AG09309 (cell line): ENCODE data around the gene MED26.

Source experiments
- DNase-seq: peaks from one replicate; pipeline ENCODE4 v3.0.0-alpha.2; 2010; ENCODE audit warnings: low read depth
- H3K4me3 ChIP-seq: 2 replicates; pipeline ENCODE4 v1.5.1; 2011; ENCODE audit warnings: mild to moderate bottlenecking, low read depth, low read length, moderate library complexity; ENCODE audit not compliant: control insufficient read depth
- TF ChIP-seq, protein P1 (sequence below): IDR thresholded peaks from 2 replicates; pipeline ENCODE4 v1.5.1; 2011; ENCODE audit warnings: mild to moderate bottlenecking, low read depth, low read length, inconsistent platforms; ENCODE audit not compliant: insufficient read depth, control insufficient read depth; ENCODE audit errors: missing control alignments

MED26 gene

DNA sequence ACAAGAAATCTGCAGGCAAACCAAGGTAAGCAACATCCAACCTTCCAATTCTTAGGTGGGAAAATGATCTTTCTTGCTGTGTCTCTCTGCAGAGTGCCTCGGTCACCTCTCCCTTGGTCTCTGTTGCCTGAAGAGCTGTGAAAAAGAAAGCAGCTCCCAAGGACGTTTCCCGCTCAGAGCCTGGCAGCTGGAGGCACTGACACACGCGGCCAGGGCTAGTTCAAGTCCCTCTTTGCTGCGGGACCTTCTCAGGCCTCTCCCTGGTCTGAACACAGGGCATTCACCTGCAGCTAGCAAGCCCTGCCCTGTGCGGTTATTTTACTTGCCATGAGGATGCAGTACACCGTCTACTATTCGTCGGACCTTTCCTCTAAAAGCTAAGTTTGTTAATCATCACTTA is 3.8 kb downstream of the MED26 start:
- no peak overlapping the region for H3K4me3 ChIP-seq
- TF ChIP-seq, protein P1, sequence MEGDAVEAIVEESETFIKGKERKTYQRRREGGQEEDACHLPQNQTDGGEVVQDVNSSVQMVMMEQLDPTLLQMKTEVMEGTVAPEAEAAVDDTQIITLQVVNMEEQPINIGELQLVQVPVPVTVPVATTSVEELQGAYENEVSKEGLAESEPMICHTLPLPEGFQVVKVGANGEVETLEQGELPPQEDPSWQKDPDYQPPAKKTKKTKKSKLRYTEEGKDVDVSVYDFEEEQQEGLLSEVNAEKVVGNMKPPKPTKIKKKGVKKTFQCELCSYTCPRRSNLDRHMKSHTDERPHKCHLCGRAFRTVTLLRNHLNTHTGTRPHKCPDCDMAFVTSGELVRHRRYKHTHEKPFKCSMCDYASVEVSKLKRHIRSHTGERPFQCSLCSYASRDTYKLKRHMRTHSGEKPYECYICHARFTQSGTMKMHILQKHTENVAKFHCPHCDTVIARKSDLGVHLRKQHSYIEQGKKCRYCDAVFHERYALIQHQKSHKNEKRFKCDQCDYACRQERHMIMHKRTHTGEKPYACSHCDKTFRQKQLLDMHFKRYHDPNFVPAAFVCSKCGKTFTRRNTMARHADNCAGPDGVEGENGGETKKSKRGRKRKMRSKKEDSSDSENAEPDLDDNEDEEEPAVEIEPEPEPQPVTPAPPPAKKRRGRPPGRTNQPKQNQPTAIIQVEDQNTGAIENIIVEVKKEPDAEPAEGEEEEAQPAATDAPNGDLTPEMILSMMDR: no peak
- no peak for DNase-seq

DNA sequence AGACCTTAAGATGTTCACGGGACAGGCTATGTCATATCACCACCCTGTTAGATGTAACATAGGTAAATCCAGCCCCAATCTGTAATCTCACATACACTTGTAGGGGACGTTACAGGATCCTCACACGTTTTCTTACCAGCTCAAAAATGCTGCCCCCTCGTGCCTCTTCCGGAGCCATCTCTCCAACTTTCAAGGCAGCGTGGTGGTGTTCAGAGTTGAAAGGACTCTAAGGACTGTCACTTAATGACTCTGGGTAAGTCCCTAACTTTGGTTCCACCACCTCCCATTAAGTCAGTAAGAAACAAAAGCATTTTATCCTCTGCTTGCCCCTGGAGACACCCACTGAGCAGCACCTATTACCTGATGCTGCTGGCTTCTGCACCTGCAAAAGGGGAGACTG is 4.4 kb downstream of the MED26 start:
- TF ChIP-seq, protein P1: no peak
- H3K4me3 ChIP-seq: no peak overlapping the region
- DNase-seq: no peak

DNA sequence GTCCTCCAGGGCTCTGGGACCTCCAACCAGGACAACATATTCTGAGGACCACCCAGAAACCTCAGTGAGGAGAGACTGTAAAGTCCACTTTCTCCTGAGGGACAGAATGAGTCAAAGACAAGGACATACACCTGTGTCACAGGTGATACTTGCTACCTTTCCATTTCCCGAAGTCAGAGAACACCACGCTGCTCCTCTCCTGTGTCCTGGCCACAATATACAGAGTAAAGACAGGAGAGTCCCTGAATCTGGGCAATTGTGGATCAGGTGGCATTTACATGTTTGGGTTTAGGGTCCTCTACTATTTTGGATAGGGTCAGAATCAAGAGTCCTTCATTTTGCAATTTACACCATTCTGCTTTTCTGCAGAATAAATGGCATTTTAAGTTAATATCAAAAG is 4.9 kb downstream of the MED26 start:
- TF ChIP-seq, protein P1: no peak
- H3K4me3 ChIP-seq: no peak overlapping the region
- no peak for DNase-seq

DNA sequence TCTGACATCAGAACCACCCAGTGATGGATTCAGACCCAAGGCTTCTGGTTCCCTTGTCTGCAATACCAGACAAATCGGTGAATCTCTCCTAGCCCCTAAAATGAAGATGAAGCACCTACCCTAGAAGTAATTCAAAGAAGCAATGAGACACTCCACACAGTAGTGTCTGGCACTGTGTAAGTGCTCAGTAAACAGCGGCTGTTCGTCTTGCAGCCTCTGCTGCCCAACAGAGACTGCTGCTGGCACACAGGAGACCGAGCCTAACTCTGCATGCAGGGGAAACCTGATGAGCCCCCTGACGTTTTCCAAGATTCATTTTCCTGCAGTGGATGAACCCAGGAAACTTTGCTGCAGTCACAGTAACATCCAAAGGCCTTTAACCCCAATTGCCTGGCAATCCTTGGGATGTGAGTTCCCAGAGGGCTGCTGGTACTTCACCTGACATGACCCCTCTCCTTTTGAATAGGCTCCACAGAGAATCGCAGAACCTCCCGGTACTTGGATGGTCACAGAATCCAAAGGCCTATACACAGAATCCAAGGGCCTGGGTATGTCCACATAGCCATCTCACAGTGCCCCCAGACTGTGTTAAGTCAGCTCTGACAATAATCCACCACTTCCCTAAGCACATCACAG is 6.7 kb downstream of the MED26 start:
- TF ChIP-seq, protein P1: no peak
- H3K4me3 ChIP-seq: no peak overlapping the region

DNA sequence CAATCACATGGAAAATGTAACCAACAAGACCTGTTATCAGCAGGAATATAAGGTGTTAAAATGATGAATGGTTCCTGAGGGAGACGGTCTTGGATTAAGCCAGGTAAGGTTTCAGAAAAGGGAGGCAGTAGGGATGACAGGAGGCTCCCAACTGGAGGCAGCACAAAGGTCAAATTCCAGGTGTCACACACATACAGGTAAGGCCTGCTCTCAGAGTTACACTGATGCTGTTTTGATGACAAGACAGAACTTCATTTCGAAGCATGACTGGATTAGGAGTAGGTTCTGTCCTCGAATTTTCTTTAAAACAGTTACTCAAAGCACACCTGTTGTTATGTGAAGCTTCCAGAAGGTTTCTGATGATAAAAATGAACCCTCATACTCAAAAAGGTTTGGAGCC is 7.4 kb downstream of the MED26 start:
- no peak for DNase-seq
- TF ChIP-seq, protein P1: no peak
- H3K4me3 ChIP-seq: no peak overlapping the region

More for the DNA sequence above, 6.7 kb downstream of the MED26 start:
- DNase-seq: no peak

DNA sequence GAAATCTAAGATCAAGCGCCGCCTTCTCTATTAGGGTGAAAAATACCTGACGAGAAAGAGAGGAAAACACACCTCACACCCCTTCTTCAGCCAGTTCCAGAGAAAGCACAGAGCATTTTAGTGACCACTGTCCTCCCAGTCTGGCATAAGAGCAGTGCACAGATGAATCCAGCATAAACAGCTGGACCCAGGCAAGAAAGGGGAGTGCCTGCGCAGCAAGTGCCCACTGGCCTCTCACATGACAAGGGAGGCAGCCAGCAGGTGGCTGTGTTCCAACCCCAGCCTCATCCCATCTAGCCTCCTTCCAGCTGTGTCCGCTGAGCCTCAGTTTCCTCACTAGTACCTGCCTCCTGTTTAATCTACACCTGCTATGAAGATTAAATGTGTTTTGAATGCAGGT is 8.0 kb downstream of the MED26 start:
- TF ChIP-seq, protein P1: no peak
- no peak for DNase-seq
- no peak overlapping the region for H3K4me3 ChIP-seq

DNA sequence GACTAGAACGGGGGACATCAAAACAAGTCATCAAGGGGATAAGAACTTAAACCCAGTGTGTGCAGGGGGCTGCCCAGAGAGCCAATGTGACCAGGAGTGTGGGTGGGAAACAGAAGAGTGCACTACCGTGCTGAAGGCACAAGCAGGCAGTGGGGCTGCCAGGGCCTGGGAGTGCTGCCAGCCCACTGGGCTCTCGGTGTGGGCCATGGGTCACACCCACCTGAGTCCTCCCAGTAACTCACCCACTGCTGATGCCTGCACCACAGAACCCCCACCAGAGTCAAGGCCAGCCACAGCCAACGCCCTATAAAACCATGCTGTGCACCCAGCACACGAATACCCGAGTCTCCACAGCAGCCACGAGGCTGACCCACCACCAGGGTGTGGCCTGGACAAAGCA is 8.5 kb downstream of the MED26 start:
- TF ChIP-seq, protein P1: no peak
- no peak overlapping the region for H3K4me3 ChIP-seq
- no peak for DNase-seq
